ENCODE measurements around the gene ADGRL2.

The ADGRL2 gene

DNA sequence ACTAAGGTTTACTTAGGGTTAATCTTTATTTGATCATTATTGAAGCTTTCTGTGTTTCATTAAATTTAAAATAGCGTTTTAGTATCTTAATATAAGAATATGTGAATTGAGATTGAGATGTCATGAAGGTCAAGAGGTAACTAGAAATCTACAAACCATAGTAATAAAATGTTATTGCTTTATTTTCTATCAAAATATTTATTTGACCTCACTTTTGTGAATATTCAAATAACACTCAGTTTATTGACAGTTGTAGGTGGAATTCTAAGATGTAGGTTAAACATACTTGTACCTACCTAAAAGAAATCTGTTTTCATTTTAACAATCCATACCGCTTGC, 5.7 kb downstream of the ADGRL2 start:
- no peak for DNase-seq

DNA sequence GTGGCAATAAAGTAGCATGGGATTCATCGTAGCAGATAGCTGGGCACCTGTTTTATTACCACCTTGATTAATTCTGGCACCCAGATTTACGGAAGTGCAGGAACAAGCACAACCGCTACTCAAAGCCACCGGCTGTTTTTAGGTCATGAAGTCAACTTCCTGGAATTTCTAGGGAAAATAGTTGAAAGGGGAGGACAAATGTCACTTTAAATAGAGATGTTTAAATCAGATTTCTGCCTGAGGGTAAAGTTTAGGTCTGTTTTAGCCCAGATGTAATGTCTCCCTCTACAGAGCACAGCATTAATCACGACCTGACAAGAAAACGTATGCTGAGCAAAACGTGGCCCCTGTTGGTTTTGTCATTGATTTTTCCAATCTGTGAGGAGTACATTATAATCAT, 8.0 kb downstream of the ADGRL2 start:
- DNase-seq: no peak

DNA sequence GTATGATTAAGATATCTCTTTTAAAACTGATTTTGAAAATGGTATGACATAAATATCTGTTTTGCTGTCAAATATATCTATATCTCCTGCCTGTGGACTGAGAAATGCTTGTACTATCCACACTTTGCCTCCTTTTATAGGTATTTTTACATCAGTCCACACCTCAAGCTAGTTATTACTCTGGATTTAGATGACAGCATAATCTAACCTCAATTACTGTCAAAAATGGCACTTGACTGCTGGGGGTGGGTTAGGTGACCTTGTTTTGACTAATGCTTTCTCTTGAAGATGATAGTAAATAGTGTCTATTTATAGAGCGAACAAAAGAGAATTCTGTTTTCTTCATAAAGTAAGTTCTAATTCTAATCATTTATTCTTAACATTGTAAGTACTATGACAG, 9.1 kb downstream of the ADGRL2 start:
- no peak for DNase-seq

DNA sequence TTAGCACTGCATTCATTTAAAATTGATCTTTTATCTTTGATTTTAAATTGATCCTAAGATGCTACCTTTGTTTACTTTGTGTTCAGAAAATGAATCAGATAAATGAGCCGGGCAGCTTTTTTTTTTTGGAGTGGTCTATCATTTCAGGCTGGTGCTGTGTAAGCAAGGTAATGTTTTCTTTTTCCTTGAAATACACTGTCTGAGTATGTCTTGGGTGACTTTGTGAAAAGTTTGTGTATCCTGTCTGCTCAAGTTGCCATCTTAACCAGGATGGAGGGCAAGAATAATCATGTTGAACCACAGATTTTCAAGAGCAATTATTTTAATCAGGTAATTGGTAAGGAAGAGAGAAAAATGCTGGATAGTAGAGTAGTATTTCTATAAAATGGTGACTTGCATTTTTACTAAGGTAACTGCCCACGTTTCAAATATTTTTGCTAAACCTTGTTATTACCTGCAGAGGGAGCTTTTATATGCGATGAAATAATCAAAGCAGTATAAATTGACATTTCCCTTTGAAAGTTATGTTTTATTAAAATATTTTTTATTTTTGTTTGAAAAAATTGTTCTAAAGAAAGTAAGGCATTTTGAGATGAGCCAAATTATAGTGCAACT, 11.1 kb downstream of the ADGRL2 start:
- no peak for DNase-seq

DNA sequence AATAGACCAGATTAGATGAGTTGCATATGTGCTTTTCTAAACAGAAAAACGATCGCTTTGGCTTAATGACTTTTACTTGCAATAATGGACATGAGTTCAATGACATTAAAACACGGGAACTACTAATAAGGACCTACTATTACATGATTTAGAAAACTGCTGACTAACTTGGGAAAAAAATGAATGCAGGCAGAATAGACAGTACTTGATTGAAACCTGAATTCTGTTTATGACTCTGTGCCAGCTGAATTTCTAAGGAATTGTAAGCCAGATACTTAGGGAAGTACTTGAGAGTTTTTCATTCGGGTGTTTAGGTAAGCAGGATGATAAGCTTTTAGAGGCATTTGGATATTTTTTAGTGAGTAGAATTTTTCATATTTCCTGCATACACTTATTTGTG, 12.0 kb downstream of the ADGRL2 start:
- DNase-seq: no peak

DNA sequence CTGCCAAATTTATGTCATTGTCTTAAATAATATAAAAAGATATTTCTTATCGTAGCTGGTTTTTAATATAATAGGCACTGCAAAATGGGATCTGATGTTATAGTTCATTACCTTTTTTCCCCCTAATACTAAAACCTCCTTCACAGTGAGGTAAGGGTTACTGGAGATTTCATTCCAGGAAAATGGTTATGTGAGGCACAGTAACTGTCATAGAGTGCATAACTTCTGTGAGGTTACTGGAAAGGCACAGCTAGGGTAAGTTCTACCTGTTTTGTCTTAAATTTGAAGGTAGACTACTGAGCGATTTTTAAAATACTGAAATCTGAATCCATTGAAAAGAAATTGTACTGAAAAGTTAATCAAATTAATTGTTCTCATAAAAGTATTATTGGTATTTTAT, 13.0 kb downstream of the ADGRL2 start:
- no peak for DNase-seq

DNA sequence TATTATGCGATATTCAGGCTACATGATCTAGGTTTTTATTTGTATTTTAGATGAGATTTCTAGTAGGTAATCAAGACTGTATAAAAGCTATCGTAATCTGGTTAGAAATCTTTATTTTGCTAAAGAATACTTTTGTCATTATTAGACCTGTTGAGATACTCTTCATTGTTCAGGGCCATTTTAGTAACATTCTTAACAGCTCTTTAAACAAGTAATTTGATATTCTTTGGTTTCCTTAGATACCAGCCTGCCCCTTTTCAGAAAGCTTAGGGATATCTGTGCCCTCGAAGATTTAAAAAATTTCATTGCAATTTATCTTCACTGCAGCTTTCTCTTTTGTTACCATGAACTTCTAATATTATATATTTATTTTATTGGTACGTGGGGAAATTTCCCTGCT, 18.9 kb downstream of the ADGRL2 start:
- no peak for DNase-seq

DNA sequence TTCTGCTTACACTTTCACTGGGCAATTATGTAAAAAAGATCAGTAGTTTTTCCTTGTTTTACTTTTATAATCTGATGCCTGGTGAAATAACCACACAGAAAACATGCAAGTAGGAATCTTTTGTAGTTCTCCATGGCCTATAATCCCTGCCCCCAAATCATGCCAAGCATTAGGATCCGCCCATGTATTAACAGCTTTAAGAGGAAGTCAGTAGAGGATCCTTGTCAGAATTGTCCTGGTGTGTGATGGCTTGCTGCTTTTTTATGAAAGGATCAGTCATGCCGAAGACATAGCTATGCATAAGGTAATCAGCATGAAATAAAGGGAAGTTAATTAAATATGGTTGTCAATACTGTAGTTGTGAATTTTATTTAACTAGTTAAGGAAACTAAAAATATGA, 20.0 kb downstream of the ADGRL2 start:
- DNase-seq: no peak

DNA sequence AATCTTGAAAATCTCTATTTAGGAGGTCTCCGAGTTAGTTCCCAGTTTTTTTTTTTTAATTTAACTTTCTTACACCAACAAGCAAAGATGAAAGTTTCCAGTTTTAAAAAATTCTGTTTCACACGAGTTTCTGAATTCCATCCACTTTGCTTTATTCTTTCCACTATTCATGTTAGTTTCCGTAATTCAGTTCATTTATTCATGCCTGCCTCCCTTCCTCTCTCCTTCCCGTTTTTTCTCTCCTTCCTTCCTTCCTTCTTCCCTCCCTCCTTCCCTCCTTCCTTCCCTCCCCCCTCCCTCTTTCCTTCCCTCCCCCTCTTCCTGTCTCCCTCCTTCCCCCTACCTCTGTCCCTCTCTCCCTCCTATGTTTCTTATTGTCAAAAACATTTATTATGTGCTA, 22.3 kb downstream of the ADGRL2 start:
- no peak for DNase-seq

DNA sequence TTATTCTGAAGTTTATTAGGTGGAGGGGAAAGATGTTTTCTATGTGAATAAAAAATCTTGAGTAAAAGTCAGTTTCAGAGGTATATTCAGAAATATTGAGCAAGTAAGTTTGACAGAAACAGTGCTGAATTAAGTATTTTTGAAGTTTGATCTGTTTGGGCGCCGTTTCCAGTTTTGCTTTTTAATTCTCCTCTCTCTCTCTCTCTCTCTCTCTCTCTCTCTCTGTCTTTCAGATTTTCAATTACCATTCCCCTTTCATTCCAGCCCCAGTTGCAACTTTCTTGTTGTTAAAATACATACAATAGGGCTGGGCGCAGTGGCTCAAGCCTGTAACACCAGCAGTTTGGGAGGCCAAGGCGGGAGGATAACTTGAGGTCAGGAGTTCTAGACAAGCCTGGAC, 24.0 kb downstream of the ADGRL2 start:
- DNase-seq: no peak

DNA sequence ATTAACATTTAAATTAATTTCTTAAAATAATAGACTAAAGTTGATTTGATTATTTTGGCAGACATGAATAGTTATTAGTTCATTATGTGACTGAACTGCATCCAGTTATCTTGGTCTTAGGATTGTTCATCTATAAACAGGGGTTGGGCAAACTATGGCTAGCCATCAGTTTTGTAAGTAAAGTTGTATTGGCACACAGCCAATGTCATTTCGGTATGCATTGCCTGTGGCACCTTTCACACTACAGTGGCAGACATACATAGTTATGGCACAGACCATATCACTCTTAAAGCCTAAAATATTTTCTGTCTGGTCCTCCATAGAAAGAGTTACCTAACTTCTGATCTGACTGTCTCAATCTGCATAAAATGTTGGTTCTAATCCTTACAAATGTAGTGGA, 27.2 kb downstream of the ADGRL2 start:
- DNase-seq: no peak

DNA sequence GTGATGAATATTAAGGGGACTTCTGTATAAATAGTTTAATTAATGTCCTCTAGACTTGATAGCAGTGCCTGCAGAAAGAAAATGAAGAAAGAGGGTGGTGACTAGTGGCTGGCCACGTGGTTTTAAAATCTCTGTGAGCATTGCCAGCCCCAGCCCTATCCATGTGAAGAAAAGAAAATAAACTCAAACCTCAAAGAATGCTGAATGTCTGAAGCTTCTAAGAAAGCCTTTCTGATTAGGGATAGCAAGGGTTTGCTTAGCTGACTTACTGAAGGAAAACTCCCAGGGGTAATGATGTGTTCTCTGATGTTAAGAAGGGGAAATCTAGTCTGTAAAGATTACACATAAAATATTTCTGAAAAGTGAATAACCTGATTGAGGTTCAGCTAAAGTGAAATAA, 31.8 kb downstream of the ADGRL2 start:
- DNase-seq: no peak

DNA sequence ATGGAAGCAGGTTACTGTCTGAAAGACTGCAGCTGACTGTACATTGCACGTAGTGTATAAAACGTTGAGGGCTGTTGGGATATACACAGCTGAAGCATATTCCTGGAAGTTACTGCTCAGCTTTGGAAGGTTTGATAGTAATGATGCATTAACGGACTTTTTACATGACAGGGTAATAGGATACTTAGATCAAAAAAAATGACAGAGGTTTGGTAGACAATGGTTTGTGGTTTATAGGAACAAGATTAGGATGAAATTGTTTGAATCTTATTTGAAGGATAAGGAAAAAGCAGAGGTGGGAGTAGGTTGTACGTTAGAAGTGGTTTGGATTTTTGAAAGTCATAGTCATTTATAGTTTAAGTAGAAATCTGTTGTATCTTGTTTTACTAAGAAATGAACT, 33.0 kb downstream of the ADGRL2 start:
- no peak for DNase-seq

DNA sequence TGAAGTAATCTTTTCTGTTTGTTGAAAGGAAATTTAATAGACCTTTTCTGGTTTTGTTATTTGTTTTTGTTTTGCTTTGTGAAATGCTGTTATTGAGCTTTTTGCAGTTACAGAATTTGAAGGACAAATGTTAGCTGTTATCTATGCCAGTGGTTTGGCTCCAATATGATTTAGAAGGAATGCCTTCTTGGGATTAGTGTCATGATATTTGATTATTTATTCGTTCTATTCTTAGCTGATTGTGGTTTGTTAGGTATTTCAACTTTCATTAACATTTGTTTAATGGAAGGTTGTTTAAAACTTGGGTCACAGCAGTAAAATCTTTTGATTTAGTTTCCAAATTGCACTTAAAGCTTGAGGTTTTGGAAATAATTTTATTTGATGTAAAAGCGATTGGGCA, 33.5 kb downstream of the ADGRL2 start:
- no peak for DNase-seq

DNA sequence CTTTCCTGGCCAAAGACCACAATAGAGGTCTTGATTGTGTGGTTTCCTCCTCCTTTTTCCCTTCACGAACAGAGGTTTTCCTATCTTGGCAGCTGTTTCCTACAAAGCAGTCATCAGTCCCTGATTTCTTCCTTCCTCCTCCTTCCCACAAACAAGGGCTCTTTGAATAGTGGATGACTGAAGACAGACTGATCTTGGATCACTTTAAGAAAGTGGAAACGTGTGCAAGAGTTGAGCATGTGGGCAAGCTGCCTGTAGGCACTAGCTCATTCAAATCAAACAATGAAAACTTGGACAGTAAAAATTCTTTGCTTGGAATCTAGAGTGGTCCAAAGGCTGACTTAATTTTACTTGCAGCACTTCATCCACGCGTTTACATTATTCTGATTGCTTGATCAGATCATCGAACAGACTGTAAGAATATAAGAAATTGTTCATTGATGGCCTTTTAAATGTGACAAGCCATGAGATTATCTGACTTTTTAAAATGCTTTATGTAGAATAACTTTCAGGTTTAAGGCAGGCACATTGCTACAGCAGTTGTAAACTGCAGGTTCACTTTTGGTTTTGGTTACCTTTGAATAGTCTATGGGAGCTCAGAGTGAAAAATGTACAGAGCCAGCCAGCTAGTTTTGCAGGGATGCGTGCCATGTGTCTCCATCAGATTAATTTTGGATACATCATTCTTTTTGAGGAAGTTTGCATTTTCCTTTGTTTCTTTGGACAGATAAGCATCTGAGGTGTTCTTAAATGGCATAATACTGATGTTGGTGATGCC, 34.4 kb downstream of the ADGRL2 start:
- no peak for DNase-seq

DNA sequence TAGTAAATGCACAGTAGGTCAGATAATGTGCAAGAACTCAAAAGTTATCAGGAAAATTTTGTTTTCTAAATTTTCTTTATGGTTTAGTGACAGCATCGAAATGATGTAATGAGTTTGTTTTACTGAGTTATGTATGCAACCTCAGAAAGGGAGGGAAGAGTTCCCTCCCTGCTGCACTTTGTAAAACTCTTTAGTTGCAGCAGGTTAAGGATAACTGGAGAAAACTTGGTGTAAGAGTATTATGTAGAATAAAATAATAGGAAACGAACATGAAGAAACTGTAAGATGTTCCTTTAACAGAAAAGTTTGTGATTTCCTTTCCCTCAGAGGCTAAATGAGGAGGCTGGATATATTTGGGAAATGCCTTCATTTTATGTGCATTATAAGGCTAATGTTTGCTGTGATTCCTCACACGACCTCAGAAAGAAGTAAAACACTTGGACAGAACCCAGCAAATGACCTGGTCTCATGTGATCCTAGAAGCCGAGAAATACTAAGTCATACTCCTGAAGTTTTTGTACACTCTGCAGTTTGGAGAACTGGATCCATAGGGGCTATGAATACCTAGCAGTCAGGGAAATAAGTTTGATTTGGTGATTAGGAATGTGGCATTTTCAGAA, 35.4 kb downstream of the ADGRL2 start:
- DNase-seq: no peak

DNA sequence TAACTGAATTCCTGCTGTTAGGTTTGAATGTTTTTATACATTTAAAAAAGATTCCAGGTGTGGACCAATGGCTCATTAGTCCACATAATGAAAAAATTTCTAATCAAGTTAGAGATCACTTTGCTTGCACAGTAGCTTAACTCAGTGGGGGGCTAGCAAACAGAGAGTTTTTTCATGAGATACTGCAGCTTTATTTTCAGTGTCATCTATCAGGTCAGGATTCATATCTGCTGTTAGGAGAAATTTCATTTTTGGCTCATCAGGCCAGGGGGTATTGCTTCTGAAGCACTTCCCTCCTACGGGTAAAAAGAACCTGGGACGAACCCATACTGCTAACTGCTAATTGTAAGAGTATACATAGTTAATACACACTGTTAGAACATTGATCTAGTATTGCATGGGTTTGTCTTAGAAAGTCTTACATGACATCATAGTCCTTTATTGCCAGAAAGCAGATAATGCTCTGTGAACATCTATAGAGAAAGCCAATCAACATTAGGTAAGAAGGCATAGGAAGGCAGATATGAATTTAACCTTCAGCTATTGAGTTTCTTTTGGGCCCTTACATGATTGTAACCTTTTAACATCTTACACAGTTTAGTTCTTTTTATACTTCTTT, 38.0 kb downstream of the ADGRL2 start:
- DNase-seq: no peak

DNA sequence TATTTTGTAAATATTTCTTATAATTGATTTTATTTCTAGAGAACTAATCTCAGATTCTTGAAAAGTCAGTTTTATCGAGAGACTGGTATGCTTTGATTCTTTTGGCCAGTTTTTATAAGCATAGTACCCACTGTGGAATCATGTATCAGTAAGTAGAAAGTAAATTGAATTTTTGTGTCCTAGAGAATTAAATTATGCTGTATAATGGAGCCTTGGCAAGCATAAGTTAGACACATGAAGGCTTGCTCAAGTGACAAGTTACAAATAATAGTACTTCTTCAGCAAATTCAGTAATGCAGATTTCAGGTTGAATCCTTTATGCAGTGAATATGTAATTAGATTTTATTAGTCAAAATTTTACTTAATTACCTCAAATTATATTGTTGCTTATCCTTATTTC, 40.1 kb downstream of the ADGRL2 start:
- DNase-seq: no peak

DNA sequence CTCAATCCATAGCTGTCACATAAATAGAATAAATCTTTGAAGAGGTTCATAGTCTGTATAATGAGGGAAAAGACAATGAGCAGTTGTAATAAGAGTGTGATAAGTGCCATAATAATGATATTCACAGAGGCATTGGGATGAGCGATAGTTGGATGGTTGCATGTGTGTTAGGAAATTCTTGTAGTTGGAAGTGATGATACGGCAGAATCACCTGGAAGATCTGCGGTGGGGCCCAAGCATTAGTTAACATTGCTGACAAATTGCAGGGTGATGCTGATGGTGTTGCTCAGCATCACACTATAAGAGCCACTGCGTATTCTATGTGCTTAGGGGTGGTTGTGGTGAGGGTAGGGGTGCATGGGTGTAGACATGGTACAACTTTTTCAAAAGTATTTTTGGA, 41.1 kb downstream of the ADGRL2 start:
- no peak for DNase-seq

DNA sequence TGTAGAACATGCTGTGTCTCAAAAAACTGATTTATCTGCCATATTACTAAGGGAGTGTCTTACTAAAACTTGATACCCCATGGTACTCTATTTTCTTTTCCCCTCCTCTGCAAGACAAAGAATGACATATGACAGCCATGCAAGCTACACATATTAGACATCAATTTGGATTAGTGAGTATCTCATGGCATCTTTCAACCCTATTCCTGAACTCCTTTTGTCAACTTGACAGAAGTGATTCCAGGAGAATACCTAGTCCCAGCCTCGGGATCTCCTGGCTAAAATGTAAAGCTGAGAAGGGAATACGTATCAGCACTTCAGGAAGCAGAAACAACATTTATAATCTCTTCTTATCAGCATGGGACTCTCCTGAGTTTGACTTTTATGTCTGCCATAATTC, 43.7 kb downstream of the ADGRL2 start:
- no peak for DNase-seq

DNA sequence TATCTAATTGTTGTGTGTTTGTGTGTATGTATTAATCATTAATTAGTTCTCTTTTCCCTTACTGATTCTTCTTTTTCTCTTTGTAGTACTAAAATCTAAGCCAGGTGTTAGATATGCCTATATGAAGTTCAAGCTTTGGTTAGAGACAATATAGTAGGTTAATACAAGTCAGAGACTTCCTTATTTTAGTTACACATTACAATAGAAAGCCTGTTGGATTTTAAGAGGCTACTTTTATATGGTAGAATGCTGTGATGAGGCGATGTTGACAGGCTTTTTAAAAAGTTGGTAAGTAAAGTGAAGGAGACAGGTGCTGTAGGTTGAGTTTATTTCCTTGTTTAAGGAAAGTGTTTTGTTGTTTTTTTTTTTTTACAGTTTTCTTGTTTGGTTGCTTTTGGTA, 45.9 kb downstream of the ADGRL2 start:
- DNase-seq: no peak

DNA sequence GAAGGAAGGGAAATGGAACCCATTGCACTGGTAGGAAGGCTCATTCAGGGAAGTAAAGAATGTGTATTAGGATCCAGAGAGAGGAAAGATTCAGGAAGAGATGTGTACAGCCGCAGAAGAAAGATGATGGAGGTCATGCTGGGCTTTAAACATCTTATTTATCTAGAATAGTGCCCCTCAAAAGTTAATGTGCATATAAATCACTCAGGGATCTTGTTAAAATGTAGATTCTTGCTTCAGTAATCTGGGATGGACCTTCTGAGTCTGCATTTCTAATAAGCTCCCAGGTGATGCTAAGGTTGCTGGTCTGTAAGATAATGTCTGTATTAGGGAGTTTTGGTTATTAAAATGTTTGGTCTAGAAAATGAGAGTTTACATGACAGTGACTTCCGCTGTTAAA, 46.3 kb downstream of the ADGRL2 start:
- DNase-seq: no peak

DNA sequence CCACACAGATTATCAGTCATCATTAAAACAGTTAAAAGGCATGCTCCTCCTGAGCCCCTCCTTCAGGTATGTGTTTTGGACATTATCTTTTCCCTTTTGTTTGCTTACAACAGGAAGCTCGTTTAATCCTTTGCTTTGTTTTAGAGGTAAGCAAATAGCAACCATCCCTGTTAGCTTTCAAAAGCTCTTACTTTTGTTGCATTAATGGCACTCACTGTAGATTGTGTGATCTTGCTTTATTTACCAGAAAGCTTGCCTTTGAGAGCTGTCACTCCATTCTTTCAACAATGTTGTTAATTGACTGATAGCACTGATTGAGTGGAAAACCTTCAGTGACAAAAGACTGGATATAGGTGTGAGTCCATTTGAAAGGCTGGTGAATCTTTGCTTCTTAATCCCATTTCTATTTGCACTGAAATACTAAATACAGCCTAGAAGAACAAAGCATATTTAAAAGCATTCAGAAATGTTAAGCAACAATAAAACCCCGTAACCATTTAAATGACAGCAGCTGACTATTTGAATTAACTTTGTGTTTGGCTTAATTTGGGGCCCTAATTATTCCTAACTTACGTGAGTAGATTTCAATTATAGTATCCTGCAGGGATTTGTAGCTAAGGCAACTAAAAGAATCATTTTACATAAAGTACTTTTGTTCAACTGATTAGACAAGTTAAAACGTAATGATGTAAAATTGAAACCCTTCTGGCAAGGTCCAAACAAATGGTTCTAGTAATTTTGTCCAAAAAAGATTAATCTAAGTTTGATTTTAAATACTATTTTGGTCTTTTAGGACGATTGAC, 48.3 kb downstream of the ADGRL2 start:
- DNase-seq: no peak
